ENCODE measurements around the gene SYTL4.

The SYTL4 gene

GRCh38 chrX:100700809-100701208 lies 31.1 kb downstream of the SYTL4 start:
- H3K27me3 ChIP-seq, result no peaks in the 10 kb centered on the region
- no peaks in the 10 kb centered on the region for H3K4me1 ChIP-seq (ENCODE audit: control insufficient read depth in 1 of 2, insufficient read depth in 1 of 2, low read depth in 1 of 2, low read length in 1 of 2)
- H3K27ac ChIP-seq, result no peak overlapping the region
- H3K9me3 ChIP-seq, result no peaks in the 10 kb centered on the region
- no peaks in the 10 kb centered on the region for H3K36me3 ChIP-seq
- no peak for TF ChIP-seq CTCF (IDR thresholded peaks at IDR 0.05)
- no peak overlapping the region for H3K4me3 ChIP-seq (ENCODE audit: low read depth in 1 of 2, low read length in 1 of 2)

- Histone ChIP-seq H3K27ac (no peak overlapping the region), H3K4me1 (ENCODE audit: control insufficient read depth in 1 of 2, insufficient read depth in 1 of 2, low read depth in 1 of 2, low read length in 1 of 2) (no peaks in the 10 kb centered on the region), H3K4me3 (ENCODE audit: low read depth in 1 of 2, low read length in 1 of 2) (no peak overlapping the region), H3K27me3 (no peaks in the 10 kb centered on the region), H3K9me3 (no peaks in the 10 kb centered on the region), H3K36me3 (no peaks in the 10 kb centered on the region)
- no peak for TF ChIP-seq CTCF (IDR thresholded peaks at IDR 0.05)
These were observed 33.4 kb downstream of the SYTL4 start for GRCh38 chrX:100698551-100698950.

GRCh38 chrX:100696699-100697351 lies 35.1 kb downstream of the SYTL4 start:
- H3K4me3 ChIP-seq (ENCODE audit: low read depth in 1 of 2, low read length in 1 of 2), result no peak overlapping the region
- H3K27me3 ChIP-seq, result no peaks in the 10 kb centered on the region
- no peaks in the 10 kb centered on the region for H3K36me3 ChIP-seq
- TF ChIP-seq CTCF (IDR thresholded peaks at IDR 0.05), result no peak
- no peak overlapping the region for H3K27ac ChIP-seq
- no peaks in the 10 kb centered on the region for H3K4me1 ChIP-seq (ENCODE audit: control insufficient read depth in 1 of 2, insufficient read depth in 1 of 2, low read depth in 1 of 2, low read length in 1 of 2)
- H3K9me3 ChIP-seq, result no peaks in the 10 kb centered on the region

GRCh38 chrX:100695991-100696390 lies 35.9 kb downstream of the SYTL4 start:
- Histone ChIP-seq H3K9me3 (no peaks in the 10 kb centered on the region), H3K36me3 (no peaks in the 10 kb centered on the region), H3K27me3 (no peaks in the 10 kb centered on the region), H3K4me1 (ENCODE audit: control insufficient read depth in 1 of 2, insufficient read depth in 1 of 2, low read depth in 1 of 2, low read length in 1 of 2) (no peaks in the 10 kb centered on the region), H3K4me3 (ENCODE audit: low read depth in 1 of 2, low read length in 1 of 2) (no peak overlapping the region), H3K27ac (no peak overlapping the region)
- no peak for TF ChIP-seq CTCF (IDR thresholded peaks at IDR 0.05)

GRCh38 chrX:100695302-100695701 lies 36.6 kb downstream of the SYTL4 start:
- no peaks in the 10 kb centered on the region for H3K27me3 ChIP-seq
- H3K4me1 ChIP-seq (ENCODE audit: control insufficient read depth in 1 of 2, insufficient read depth in 1 of 2, low read depth in 1 of 2, low read length in 1 of 2), result no peaks in the 10 kb centered on the region
- H3K4me3 ChIP-seq (ENCODE audit: low read depth in 1 of 2, low read length in 1 of 2), result no peak overlapping the region
- H3K36me3 ChIP-seq, result no peaks in the 10 kb centered on the region
- no peaks in the 10 kb centered on the region for H3K9me3 ChIP-seq
- no peak overlapping the region for H3K27ac ChIP-seq
- no peak for TF ChIP-seq CTCF (IDR thresholded peaks at IDR 0.05)
